ENCODE data around the gene EFR3B. TPM values are rescaled to one million over a fixed set of nuclear protein-coding genes. Genes with fewer than 3 reads are reported as not detected.

Gene EFR3B
- total and polyA plus RNA-seq, 2 of the 4 experiments (the other 2 are of a cell fraction) = 0.38 to 0.90 TPM

- H3K4me1 ChIP-seq (ENCODE audit: control insufficient read depth, insufficient read depth, low read length) = no peaks in the 10 kb centered on the region
- CTCF ChIA-PET = no interaction called here
- BruUV-seq (replicated peaks) = no TSS peak
Observed at GRCh38 chr2:25072606-25073005, 30.7 kb downstream of the EFR3B start.

More at GRCh38 chr2:25072606-25073005, 30.7 kb downstream of the EFR3B start:
- dilution Hi-C loops (cut with HindIII; ENCODE audit: low sequenced_read_pairs, unreplicated experiment) (no loop called here), intact Hi-C loops (cut with micrococcal nuclease) (no loop called here), in situ Hi-C loops (cut with MboI; ENCODE audit: low sequenced_read_pairs) (no loop called here)
- H4K20me1 ChIP-seq (ENCODE audit: insufficient read depth, low read length) = 0 out of 2 replicates have a peak, but pooled peaks cover under 1% of the 10 kb centered on the region
- H3K23ac ChIP-seq (ENCODE audit: low read depth, low read length) = no peak overlapping the region
- no peak overlapping the region for H2AFZ ChIP-seq (replicated peaks; ENCODE audit: low read length, poor library complexity)
- H2BK15ac ChIP-seq (ENCODE audit: low read depth, low read length) = no peak overlapping the region
- ATAC-seq (ENCODE audit: low read depth) = no peak
- H3K27ac ChIP-seq (ENCODE audit: insufficient read depth, low read length) = no peak overlapping the region
- H2AK5ac ChIP-seq (ENCODE audit: low read depth, low read length) = no peak overlapping the region
- no peak for DNase-seq
- H3K9me1 ChIP-seq (ENCODE audit: insufficient read depth, low read length) = no peaks in the 10 kb centered on the region
- WGBS, 2 experiments (ENCODE audit: extremely low coverage in 2 of 2, insufficient read length in 1 of 2) = no CpG with 5 or more reads among the region's 1 CpG
- no peak for TF ChIP-seq ELK1 (IDR thresholded peaks at IDR 0.05; ENCODE audit: borderline replicate concordance, low read depth, low read length)
- no peak overlapping the region for H3K14ac ChIP-seq (replicated peaks; ENCODE audit: low read depth, low read length)
- no peak overlapping the region for H3K4me3 ChIP-seq (ENCODE audit: insufficient read depth, low read depth, low read length)
- no peak overlapping the region for H4K8ac ChIP-seq (ENCODE audit: low read depth in 2 of 2, low read length in 2 of 2)
- no peak overlapping the region for H4K5ac ChIP-seq (ENCODE audit: low read depth, low read length)
- no peak overlapping the region for H3K56ac ChIP-seq (ENCODE audit: extremely low read depth, insufficient read depth, low read length)
- no peak overlapping the region for H2BK5ac ChIP-seq (ENCODE audit: low read depth, low read length, poor library complexity, severe bottlenecking)
- H2BK120ac ChIP-seq (ENCODE audit: low read depth, low read length) = no peak overlapping the region
- H3K27me3 ChIP-seq (ENCODE audit: control insufficient read depth, insufficient read depth, low read length) = peaks cover 12% of the 10 kb centered on the region
- H3K18ac ChIP-seq (ENCODE audit: low read depth, low read length) = no peak overlapping the region
- no peaks in the 10 kb centered on the region for H3K9me3 ChIP-seq (ENCODE audit: control insufficient read depth, insufficient read depth, low read length)
- POLR2A ChIA-PET (ENCODE audit: unreplicated experiment) = no interaction called here
- no peak overlapping the region for H3K4me2 ChIP-seq (ENCODE audit: low read depth, low read length)
- no peak overlapping the region for H3K9ac ChIP-seq (ENCODE audit: low read depth, low read length)
- H3K4ac ChIP-seq (ENCODE audit: low read depth, low read length) = no peak overlapping the region
- no peak overlapping the region for H4K91ac ChIP-seq (ENCODE audit: insufficient read depth, low read depth, low read length)
- H3K79me1 ChIP-seq (ENCODE audit: low read depth in 1 of 2, low read length in 2 of 2) = no peaks in the 10 kb centered on the region
- H2BK20ac ChIP-seq (ENCODE audit: low read depth, low read length) = no peak overlapping the region
- H2AK9ac ChIP-seq (replicated peaks; ENCODE audit: low read depth, low read length, poor library complexity) = no peak overlapping the region
- H3K36me3 ChIP-seq (ENCODE audit: control insufficient read depth, insufficient read depth, low read length) = no peaks in the 10 kb centered on the region

Measured in IMR-90 (cell line).